Transverse colon (tissue), 4 donors: ENCODE results near the gene GPC5. TPM values are rescaled to one million over a fixed set of nuclear protein-coding genes. Genes with fewer than 3 reads are reported as not detected.

Experiments
- DNase-seq: peaks from one replicate; pipeline ENCODE4 v3.0.0-alpha.2; 2019
- H3K27ac ChIP-seq, 4 donors: fragments of 200-600 bp; sonication (generic); 2 replicates each; pipeline ENCODE4 v1.5.1; 2016 to 2018; ENCODE audit warnings: inconsistent platforms in 4 of 4
- H3K27me3 ChIP-seq: fragments of 200-600 bp; sonication (generic); 2 replicates; pipeline ENCODE4 v1.5.1; 2017; ENCODE audit warnings: inconsistent platforms
- H3K36me3 ChIP-seq, 4 donors: fragments of 200-600 bp; sonication (generic); 2 replicates each; pipeline ENCODE4 v1.5.1; 2017 to 2019; ENCODE audit warnings: inconsistent platforms in 4 of 4
- H3K4me1 ChIP-seq, 4 donors: fragments of 200-600 bp; sonication (generic); 2 replicates each; pipeline ENCODE4 v1.5.1; 2017 to 2020; ENCODE audit warnings: inconsistent platforms in 4 of 4
- H3K4me3 ChIP-seq, 4 donors: fragments of 200-600 bp; sonication (generic); 1 replicate in 1 of 4; 2 replicates in 3 of 4; pipeline versions ENCODE4 v1.5.1 to v1.6.1; 2017 to 2019; ENCODE audit warnings: inconsistent platforms in 4 of 4
- H3K9me3 ChIP-seq, 2 donors: fragments of 200-600 bp; sonication (generic); 2 replicates each; pipeline ENCODE4 v1.5.1; 2017 to 2019; ENCODE audit warnings: inconsistent platforms in 2 of 2
- CTCF ChIP-seq, 5 experiments: fragments of 200-600 bp in 3 of 5; fragments of 450-650 bp in 2 of 5; sonication (generic) in 3 of 5; IDR thresholded peaks; 1 replicate in 2 of 5; 2 replicates in 3 of 5; pipeline ENCODE4 v1.5.1; 2016 to 2017; ENCODE audit warnings: antibody characterized with exemption in 5 of 5, inconsistent platforms in 3 of 5, mild to moderate bottlenecking in 2 of 5, moderate library complexity in 1 of 5
- EP300 ChIP-seq: sonication (generic); formaldehyde crosslinking; IDR thresholded peaks from one replicate; pipeline ENCODE4 v1.6.1; 2017; ENCODE audit warnings: antibody characterized with exemption, low read depth
- POLR2A ChIP-seq: fragments of 450-650 bp; IDR thresholded peaks from one replicate; pipeline ENCODE4 v1.6.1; 2016; ENCODE audit warnings: antibody characterized with exemption, mild to moderate bottlenecking, moderate library complexity
- POLR2AphosphoS5 ChIP-seq, 3 donors: sonication (generic); formaldehyde crosslinking; IDR thresholded peaks; one replicate each; pipeline ENCODE4 v1.6.1; 2016; ENCODE audit warnings: antibody characterized with exemption in 3 of 3
- WGBS, 2 donors: methylation state at CpG; one replicate each; pipeline ENCODE4 v1.1.5; 2018; ENCODE audit warnings: low coverage in 1 of 2; 5-methylcytosine and 5-hydroxymethylcytosine counted together
- in situ Hi-C, 4 donors: fragments of 200-750 bp; cut with MboI; loops; one replicate each; pipeline versions ENCODE4 v1.15.0 to v1.15.1; 2017; ENCODE audit warnings: low sequenced_read_pairs in 3 of 4, low pct_ligation_motif_present in 1 of 4, low pct_unique_long_range_greater_than_20kb in 1 of 4
- intact Hi-C: fragments of 100-400 bp; cut with DNase I; formaldehyde crosslinking; loops from one replicate; pipeline ENCODE4 v1.15.1; 2023; ENCODE audit warnings: low total_unique reads
- total RNA-seq, 4 donors: library from RNA; depleted of rRNA; stranded (reverse); fragments of >200 nt; gene quantifications; one replicate each; pipeline ENCODE4 v1.1.0, GENCODE V29; 2016

The GPC5 gene
- total RNA-seq, 4 donors from 2014 or later = 0.48 to 1.4 TPM; not detected in 2

- in situ Hi-C loops = no loop called here
- TF ChIP-seq CTCF (IDR thresholded peaks at IDR 0.05) (no peak), POLR2AphosphoS5 (IDR thresholded peaks at IDR 0.05) (no peak), EP300 (no peak), POLR2A (no peak)
- no peak overlapping the region for H3K27ac ChIP-seq
- no peak for DNase-seq
- no peak overlapping the region for H3K4me3 ChIP-seq
- no peaks in the 10 kb centered on the region for H3K36me3 ChIP-seq
- H3K27me3 ChIP-seq = no peaks in the 10 kb centered on the region
- intact Hi-C loops = no loop called here
- WGBS, 2 donors = 50 to 65% methylated on average over 1 of the region's 1 CpG
- H3K4me1 ChIP-seq = no peaks in the 10 kb centered on the region
- no peaks in the 10 kb centered on the region for H3K9me3 ChIP-seq
Observed at GRCh38 chr13:91758724-91759123, 360.3 kb downstream of the GPC5 start.

DNA sequence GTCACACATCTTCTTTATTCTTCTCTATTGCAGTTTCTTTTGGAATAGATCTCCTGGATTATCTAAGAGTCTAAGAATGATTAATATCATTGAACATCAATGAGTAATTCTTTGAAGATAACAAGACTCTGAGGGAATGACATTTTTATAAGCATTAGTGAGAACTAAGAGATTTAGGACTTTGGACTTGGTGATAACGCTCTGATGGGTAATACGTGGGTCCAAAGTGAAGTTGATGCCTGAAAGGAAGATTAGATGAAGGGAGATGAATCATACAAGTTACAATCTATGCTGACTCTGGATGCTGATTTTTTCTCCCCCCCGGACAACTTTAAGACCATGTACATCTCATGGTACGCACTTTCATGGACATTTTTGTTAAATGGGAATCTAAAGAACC is 364.5 kb downstream of the GPC5 start:
- no peak for TF ChIP-seq CTCF (IDR thresholded peaks at IDR 0.05)
- no peak for DNase-seq
- in situ Hi-C loops = no loop called here
- no peaks in the 10 kb centered on the region for H3K9me3 ChIP-seq
- intact Hi-C loops = no loop called here
- 73% methylated on average over 4 of the region's 4 CpGs for WGBS, 2 donors
- H3K4me1 ChIP-seq = no peaks in the 10 kb centered on the region
- H3K27ac ChIP-seq = no peak overlapping the region
- H3K36me3 ChIP-seq = no peaks in the 10 kb centered on the region
- H3K4me3 ChIP-seq = no peak overlapping the region
- H3K27me3 ChIP-seq = no peaks in the 10 kb centered on the region

DNA sequence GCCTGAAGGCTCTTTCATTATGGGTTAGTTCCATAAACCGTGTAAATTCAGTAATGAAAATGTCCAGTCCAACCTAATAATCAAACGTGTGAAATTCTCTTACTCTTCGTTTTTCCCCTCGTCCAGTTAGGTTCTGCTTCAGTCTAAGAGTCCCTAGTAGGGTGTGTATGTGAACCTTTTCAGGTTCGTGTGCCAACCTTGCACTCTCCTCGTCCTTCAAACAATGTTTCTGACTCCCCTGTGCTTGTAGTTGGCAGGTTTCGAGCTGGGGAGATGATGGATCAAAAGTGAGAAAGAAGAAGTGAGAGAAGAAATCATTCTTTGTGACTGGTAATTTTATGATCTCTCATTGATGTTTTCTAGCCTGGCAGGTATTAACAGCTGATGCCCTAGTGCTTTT is 366.1 kb downstream of the GPC5 start:
- intact Hi-C loops = no loop called here
- in situ Hi-C loops = no loop called here

GRCh38 chr13:91767651-91768050 is 369.2 kb downstream of the GPC5 start:
- in situ Hi-C loops = no loop called here
- intact Hi-C loops = no loop called here
- DNase-seq = no peak
- Histone ChIP-seq H3K9me3 (no peaks in the 10 kb centered on the region), H3K27me3 (no peaks in the 10 kb centered on the region), H3K4me3 (no peak overlapping the region), H3K27ac (no peak overlapping the region), H3K36me3 (no peaks in the 10 kb centered on the region), H3K4me1 (no peaks in the 10 kb centered on the region)
- WGBS, 2 donors = 59 to 79% methylated on average over 3 to 4 of the region's 4 CpGs
- TF ChIP-seq CTCF (IDR thresholded peaks at IDR 0.05) = no peak
- no peak for TF ChIP-seq EP300
- no peak for TF ChIP-seq POLR2AphosphoS5 (IDR thresholded peaks at IDR 0.05)
- TF ChIP-seq POLR2A = no peak

More for the DNA sequence above, 366.1 kb downstream of the GPC5 start:
- Histone ChIP-seq H3K36me3 (no peaks in the 10 kb centered on the region), H3K9me3 (no peaks in the 10 kb centered on the region), H3K27ac (no peak overlapping the region), H3K4me3 (no peak overlapping the region), H3K27me3 (no peaks in the 10 kb centered on the region), H3K4me1 (no peaks in the 10 kb centered on the region)
- DNase-seq = no peak
- TF ChIP-seq CTCF (IDR thresholded peaks at IDR 0.05) (no peak), POLR2AphosphoS5 (IDR thresholded peaks at IDR 0.05) (no peak)
- 68 to 77% methylated on average over 7 of the region's 7 CpGs for WGBS, 2 donors
